ENCODE results near the gene AHCTF1. TPM values are rescaled to one million over a fixed set of nuclear protein-coding genes. Genes with fewer than 3 reads are reported as not detected.
"Not testable (repeated sequence)": the region's sequence is repeated elsewhere in the genome, so short reads cannot be mapped to it uniquely, and the experiment has no call there.

Gene AHCTF1
- total RNA-seq, 1 experiment from 2014 or later: 42.3 TPM

DNA sequence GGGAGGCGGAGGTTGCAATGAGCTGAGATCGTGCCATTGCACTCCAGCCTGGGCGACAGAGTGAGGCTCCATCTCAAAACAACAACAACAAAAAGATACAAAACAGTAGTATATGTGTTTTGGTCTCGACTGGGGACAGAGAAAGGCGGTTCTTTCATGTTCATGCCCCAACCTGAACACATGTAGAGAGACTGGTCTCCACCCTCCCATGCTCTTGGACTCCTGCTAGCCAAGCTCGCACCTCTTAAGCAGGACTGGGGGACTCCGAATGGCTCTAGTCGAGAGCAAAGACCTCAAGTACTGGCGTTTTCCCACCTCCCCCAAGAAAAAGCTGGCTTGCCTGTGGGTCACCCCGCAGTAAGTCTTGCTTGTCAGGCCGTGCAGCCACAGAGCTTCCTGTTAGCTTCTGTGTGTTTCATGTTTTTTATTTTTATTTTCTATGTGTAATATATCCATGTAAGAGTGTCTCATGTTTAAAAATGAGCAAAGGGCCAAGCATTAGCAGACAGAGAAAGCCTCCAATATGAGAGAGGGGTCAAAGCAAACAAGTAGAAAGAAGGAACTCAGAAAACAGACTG, 116.0 kb downstream of the AHCTF1 start:
- H3K36me3 Mint-ChIP-seq (ENCODE audit: insufficient read depth, unreplicated experiment): no peaks in the 10 kb centered on the region
- intact Hi-C loops (cut with micrococcal nuclease; ENCODE audit: unreplicated experiment): no loop called here
- CTCF ChIA-PET: no interaction called here
- H3K4me3 ChIP-seq (ENCODE audit: low read depth, low read length): no peak overlapping the region
- BruUV-seq (replicated peaks): no TSS peak
- no peaks in the 10 kb centered on the region for H3K36me3 ChIP-seq (ENCODE audit: control insufficient read depth, insufficient read depth, low read length)
- H3K27me3 ChIP-seq (replicated peaks; ENCODE audit: control insufficient read depth, insufficient read depth, low read length): no peaks in the 10 kb centered on the region
- POLR2A ChIA-PET: no interaction called here
- H3K27ac Mint-ChIP-seq (ENCODE audit: unreplicated experiment): no peak overlapping the region
- TF ChIP-seq, protein P1, sequence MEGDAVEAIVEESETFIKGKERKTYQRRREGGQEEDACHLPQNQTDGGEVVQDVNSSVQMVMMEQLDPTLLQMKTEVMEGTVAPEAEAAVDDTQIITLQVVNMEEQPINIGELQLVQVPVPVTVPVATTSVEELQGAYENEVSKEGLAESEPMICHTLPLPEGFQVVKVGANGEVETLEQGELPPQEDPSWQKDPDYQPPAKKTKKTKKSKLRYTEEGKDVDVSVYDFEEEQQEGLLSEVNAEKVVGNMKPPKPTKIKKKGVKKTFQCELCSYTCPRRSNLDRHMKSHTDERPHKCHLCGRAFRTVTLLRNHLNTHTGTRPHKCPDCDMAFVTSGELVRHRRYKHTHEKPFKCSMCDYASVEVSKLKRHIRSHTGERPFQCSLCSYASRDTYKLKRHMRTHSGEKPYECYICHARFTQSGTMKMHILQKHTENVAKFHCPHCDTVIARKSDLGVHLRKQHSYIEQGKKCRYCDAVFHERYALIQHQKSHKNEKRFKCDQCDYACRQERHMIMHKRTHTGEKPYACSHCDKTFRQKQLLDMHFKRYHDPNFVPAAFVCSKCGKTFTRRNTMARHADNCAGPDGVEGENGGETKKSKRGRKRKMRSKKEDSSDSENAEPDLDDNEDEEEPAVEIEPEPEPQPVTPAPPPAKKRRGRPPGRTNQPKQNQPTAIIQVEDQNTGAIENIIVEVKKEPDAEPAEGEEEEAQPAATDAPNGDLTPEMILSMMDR (IDR thresholded peaks at IDR 0.05; ENCODE audit: insufficient read depth in 1 of 2, low read depth in 1 of 2, low read length in 1 of 2, severe bottlenecking in 1 of 2, unreplicated experiment in 1 of 2): no peak
- peaks cover 16% of the 10 kb centered on the region for H3K9me3 Mint-ChIP-seq (ENCODE audit: unreplicated experiment)
- no peaks in the 10 kb centered on the region for H3K9me3 ChIP-seq
- no peaks in the 10 kb centered on the region for H3K4me1 ChIP-seq
- H3K4me1 Mint-ChIP-seq (ENCODE audit: low read depth, unreplicated experiment): no peaks in the 10 kb centered on the region
- no peak for DNase-seq
- H3K27me3 Mint-ChIP-seq (ENCODE audit: insufficient read depth, unreplicated experiment): no peaks in the 10 kb centered on the region
- H3K4me3 Mint-ChIP-seq (ENCODE audit: unreplicated experiment): no peak overlapping the region

DNA sequence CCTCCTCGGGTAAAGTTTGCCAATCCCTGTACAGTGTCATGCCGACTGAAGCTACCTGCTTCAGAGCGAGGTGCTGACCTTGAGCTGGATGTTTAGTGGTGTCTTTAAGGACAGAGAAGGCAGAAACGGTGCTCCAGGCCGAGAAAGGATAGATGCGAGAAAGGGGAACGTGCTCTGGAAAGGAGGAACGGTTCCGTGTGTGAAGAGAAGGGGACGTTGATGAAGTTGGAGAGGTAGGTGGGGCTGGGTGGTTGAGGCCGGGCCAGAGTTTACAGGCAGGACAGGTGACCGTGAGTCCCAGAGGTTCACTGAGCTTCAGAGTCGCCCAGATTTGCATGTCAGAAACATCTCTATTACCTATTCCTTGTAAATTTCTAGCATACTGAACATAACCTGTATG, 116.9 kb downstream of the AHCTF1 start:
- H3K4me3 Mint-ChIP-seq (ENCODE audit: unreplicated experiment): no peak overlapping the region
- CTCF ChIA-PET: no interaction called here
- intact Hi-C loops (cut with micrococcal nuclease; ENCODE audit: unreplicated experiment): no loop called here
- DNase-seq: no peak
- POLR2A ChIA-PET: no interaction called here
- H3K36me3 Mint-ChIP-seq (ENCODE audit: insufficient read depth, unreplicated experiment): no peaks in the 10 kb centered on the region
- H3K9me3 ChIP-seq: no peaks in the 10 kb centered on the region
- no peak overlapping the region for H3K4me3 ChIP-seq (ENCODE audit: low read depth, low read length)
- H3K4me1 Mint-ChIP-seq (ENCODE audit: low read depth, unreplicated experiment): no peaks in the 10 kb centered on the region
- no peaks in the 10 kb centered on the region for H3K27me3 Mint-ChIP-seq (ENCODE audit: insufficient read depth, unreplicated experiment)
- H3K27me3 ChIP-seq (replicated peaks; ENCODE audit: control insufficient read depth, insufficient read depth, low read length): no peaks in the 10 kb centered on the region
- H3K9me3 Mint-ChIP-seq (ENCODE audit: unreplicated experiment): peaks cover 16% of the 10 kb centered on the region
- no peak overlapping the region for H3K27ac Mint-ChIP-seq (ENCODE audit: unreplicated experiment)
- TF ChIP-seq, protein P1 (IDR thresholded peaks at IDR 0.05; ENCODE audit: insufficient read depth in 1 of 2, low read depth in 1 of 2, low read length in 1 of 2, severe bottlenecking in 1 of 2, unreplicated experiment in 1 of 2): no peak
- no TSS peak for BruUV-seq (replicated peaks)
- H3K36me3 ChIP-seq (ENCODE audit: control insufficient read depth, insufficient read depth, low read length): no peaks in the 10 kb centered on the region
- H3K4me1 ChIP-seq: no peaks in the 10 kb centered on the region

DNA sequence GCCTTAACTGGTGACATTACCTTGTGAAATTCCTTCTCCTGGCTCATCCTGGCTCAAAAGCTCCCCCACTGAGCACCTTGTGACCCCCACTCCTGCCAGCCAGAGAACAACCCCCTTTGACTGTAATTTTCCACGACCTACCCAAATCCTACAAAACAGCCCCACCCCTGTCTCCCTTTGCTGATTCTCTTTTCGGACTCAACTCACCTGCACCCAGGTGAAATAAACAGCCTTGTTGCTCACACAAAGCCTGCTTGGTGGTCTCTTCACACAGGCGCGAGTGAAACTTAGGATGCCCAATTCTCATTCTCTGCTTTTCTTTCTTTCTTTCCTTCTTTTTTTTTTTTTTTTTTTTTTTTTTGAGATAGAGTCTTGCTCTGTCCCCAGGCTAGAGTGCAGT, 118.4 kb downstream of the AHCTF1 start:
- H3K27ac Mint-ChIP-seq (ENCODE audit: unreplicated experiment); H3K4me1 ChIP-seq; intact Hi-C loops (cut with micrococcal nuclease; ENCODE audit: unreplicated experiment); H3K27me3 Mint-ChIP-seq (ENCODE audit: insufficient read depth, unreplicated experiment); H3K4me1 Mint-ChIP-seq (ENCODE audit: low read depth, unreplicated experiment); POLR2A ChIA-PET; H3K9me3 ChIP-seq; BruUV-seq (replicated peaks); H3K4me3 ChIP-seq (ENCODE audit: low read depth, low read length); H3K27me3 ChIP-seq (replicated peaks; ENCODE audit: control insufficient read depth, insufficient read depth, low read length); H3K36me3 Mint-ChIP-seq (ENCODE audit: insufficient read depth, unreplicated experiment); H3K36me3 ChIP-seq (ENCODE audit: control insufficient read depth, insufficient read depth, low read length); H3K4me3 Mint-ChIP-seq (ENCODE audit: unreplicated experiment); CTCF ChIA-PET; DNase-seq: not testable (repeated sequence)
- H3K9me3 Mint-ChIP-seq (ENCODE audit: unreplicated experiment): peaks cover 16% of the 10 kb centered on the region

DNA sequence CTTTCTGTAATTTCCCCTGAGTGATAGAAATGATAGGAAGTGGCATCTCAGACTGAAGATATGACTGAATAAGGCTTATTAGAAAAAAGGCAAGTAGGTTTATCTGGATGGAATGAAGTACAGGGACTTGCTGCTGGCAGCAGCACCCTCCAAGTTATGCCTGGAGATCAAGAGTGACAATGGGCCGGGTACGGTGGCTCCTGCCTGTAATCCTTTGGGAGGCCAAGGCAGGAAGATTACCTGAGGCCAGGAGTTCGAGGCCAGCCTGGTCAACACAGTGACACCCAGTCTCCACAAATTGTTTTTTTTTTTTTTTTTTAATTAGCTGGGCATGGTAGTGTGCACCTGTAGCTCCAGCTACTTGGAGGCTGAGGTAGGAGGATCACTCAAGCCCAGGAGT, 119.8 kb downstream of the AHCTF1 start:
- POLR2A ChIA-PET: no interaction called here
- H3K36me3 Mint-ChIP-seq (ENCODE audit: insufficient read depth, unreplicated experiment): no peaks in the 10 kb centered on the region
- no peaks in the 10 kb centered on the region for H3K27me3 Mint-ChIP-seq (ENCODE audit: insufficient read depth, unreplicated experiment)
- no peak overlapping the region for H3K4me3 Mint-ChIP-seq (ENCODE audit: unreplicated experiment)
- H3K27me3 ChIP-seq (replicated peaks; ENCODE audit: control insufficient read depth, insufficient read depth, low read length): no peaks in the 10 kb centered on the region
- DNase-seq: no peak
- no peaks in the 10 kb centered on the region for H3K9me3 ChIP-seq
- CTCF ChIA-PET: interaction anchor here (0.6 kb wide), 1 partner anchor 11 kb away, joined by 4 read pairs; no protein-coding TSS in a partner anchor
- H3K4me1 Mint-ChIP-seq (ENCODE audit: low read depth, unreplicated experiment): peaks cover 9% of the 10 kb centered on the region
- peaks cover 3% of the 10 kb centered on the region; the same call in 1 of the 2 replicates for H3K4me1 ChIP-seq
- BruUV-seq (replicated peaks): no TSS peak
- TF ChIP-seq, protein P1 (IDR thresholded peaks at IDR 0.05; ENCODE audit: insufficient read depth in 1 of 2, low read depth in 1 of 2, low read length in 1 of 2, severe bottlenecking in 1 of 2, unreplicated experiment in 1 of 2): no peak
- H3K9me3 Mint-ChIP-seq (ENCODE audit: unreplicated experiment): peaks cover 16% of the 10 kb centered on the region
- no peaks in the 10 kb centered on the region for H3K36me3 ChIP-seq (ENCODE audit: control insufficient read depth, insufficient read depth, low read length)
- intact Hi-C loops (cut with micrococcal nuclease; ENCODE audit: unreplicated experiment): no loop called here
- H3K4me3 ChIP-seq (ENCODE audit: low read depth, low read length): no peak overlapping the region
- H3K27ac Mint-ChIP-seq (ENCODE audit: unreplicated experiment): no peak overlapping the region

All from Caco-2 (cell line).